Kidney (tissue), 14 donors: ENCODE data around the gene SLC24A1. TPM values are rescaled to one million over a fixed set of nuclear protein-coding genes. Genes with fewer than 3 reads are reported as not detected.

Experiments
- DNase-seq, 5 donors: peaks; one replicate each; pipeline ENCODE4 v3.0.0-alpha.2; 2013 to 2020
- FAIRE-seq: peaks from 2 replicates; lab custom pipeline; 2012; peaks lifted over from hg19 to GRCh38; lab: Jason Lieb, UNC
- H3K27ac ChIP-seq, 2 donors: one replicate each; pipeline ENCODE4 v1.7.0; 2013; ENCODE audit warnings: low read depth in 2 of 2, low read length in 2 of 2, inconsistent platforms in 1 of 2
- H3K27me3 ChIP-seq: one replicate; pipeline ENCODE4 v1.7.1; 2013; ENCODE audit warnings: low read length, inconsistent platforms; ENCODE audit not compliant: control insufficient read depth, insufficient read depth
- H3K36me3 ChIP-seq, 3 donors: one replicate each; pipeline versions ENCODE4 v1.7.0 to v1.7.1; 2013; ENCODE audit warnings: low read length in 3 of 3, control low read depth in 1 of 3, inconsistent platforms in 1 of 3; ENCODE audit not compliant: insufficient read depth in 3 of 3, control insufficient read depth in 2 of 3
- H3K4me1 ChIP-seq, 3 donors: one replicate each; pipeline versions ENCODE4 v1.7.0 to v1.7.1; 2013; ENCODE audit warnings: low read length in 3 of 3, inconsistent platforms in 1 of 3, low read depth in 1 of 3; ENCODE audit not compliant: control insufficient read depth in 2 of 3, insufficient read depth in 2 of 3
- H3K4me3 ChIP-seq, 3 donors: one replicate each; pipeline versions ENCODE4 v1.7.0 to v1.8.1; 2013; ENCODE audit warnings: low read length in 3 of 3, control low read depth in 1 of 3, inconsistent platforms in 1 of 3
- H3K9ac ChIP-seq, 3 donors: one replicate each; pipeline versions ENCODE4 v1.7.0 to v1.7.1; 2013; ENCODE audit warnings: low read length in 3 of 3, control low read depth in 1 of 3, inconsistent platforms in 1 of 3
- H3K9me3 ChIP-seq, 3 donors: one replicate each; pipeline versions ENCODE4 v1.7.0 to v1.7.1; 2013; ENCODE audit warnings: low read length in 3 of 3, control low read depth in 1 of 3, inconsistent platforms in 1 of 3; ENCODE audit not compliant: control insufficient read depth in 2 of 3, insufficient read depth in 1 of 3
- CTCF ChIP-seq: IDR thresholded peaks from 3 replicates; pipeline ENCODE4 v1.5.1; 2012; ENCODE audit warnings: mild to moderate bottlenecking, moderate library complexity, borderline replicate concordance; ENCODE audit not compliant: insufficient read depth; ENCODE audit errors: extremely low read depth
- intact Hi-C: fragments of 100-400 bp; cut with DNase I; formaldehyde crosslinking; loops from one replicate; pipeline ENCODE4 v1.11.1; 2022
- polyA plus RNA-seq: library from polyadenylated mRNA; stranded (reverse); fragments of 350-450 nt; fragmentation: Illumina TruSeq; extraction: RNeasy Lipid Tissue Mini Kit (QIAGEN cat#74804); gene quantifications from one replicate; pipeline ENCODE4 v1.2.3, GENCODE V29; 2014; ENCODE audit warnings: low read depth, low replicate concordance; ENCODE audit not compliant: insufficient read depth
- total RNA-seq: library from RNA; stranded (reverse); fragmentation: NEBNext Ultra II Directional; extraction: Animal tissue kit (Norgen Biotek cat#: 25700); gene quantifications from one replicate; pipeline ENCODE4 v1.2.1, GENCODE V29; 2021
- donor health status: control.
- donor health status: control.
- donor health status: control.
- donor health status: control.
- donor health status: control.
- donor health status: DM: yes; HTN: yes; CAD: no.
- donor health status: Normal renal cell carcinoma (clear cell type).

SLC24A1 gene
- total and polyA plus RNA-seq, 2 donors from 2014 or later: 4.9 to 18.9 TPM

- no peak for TF ChIP-seq CTCF
- H3K9me3 ChIP-seq: no peaks in the 10 kb centered on the region
- DNase-seq (no peak), FAIRE-seq (no peak)
- no peaks in the 10 kb centered on the region for H3K27me3 ChIP-seq
- no peak overlapping the region for H3K27ac ChIP-seq
- no peak overlapping the region for H3K9ac ChIP-seq
- intact Hi-C loops: no loop called here
- no peak overlapping the region for H3K4me3 ChIP-seq
- peaks cover 8 to 58% (median 35%) of the 10 kb centered on the region in 3 donors for H3K36me3 ChIP-seq
- H3K4me1 ChIP-seq: no peaks in the 10 kb centered on the region
Measured at GRCh38 chr15:65595960-65596359, 25.8 kb upstream of the SLC24A1 start.

- Histone ChIP-seq H3K9me3 (no peaks in the 10 kb centered on the region), H3K9ac (no peak overlapping the region), H3K4me3 (no peak overlapping the region), H3K4me1 (no peaks in the 10 kb centered on the region), H3K36me3 (peaks cover 6 to 43% (median 22%) of the 10 kb centered on the region in 3 donors), H3K27ac (no peak overlapping the region), H3K27me3 (no peaks in the 10 kb centered on the region)
- TF ChIP-seq CTCF: no peak
- FAIRE-seq: no peak
- DNase-seq: no peak
- intact Hi-C loops: no loop called here
Measured at GRCh38 chr15:65598468-65598867, 23.3 kb upstream of the SLC24A1 start.

- DNase-seq: no peak
- H3K27ac ChIP-seq: no peak overlapping the region
Measured at GRCh38 chr15:65599677-65600076, 22.1 kb upstream of the SLC24A1 start.

More at GRCh38 chr15:65599677-65600076, 22.1 kb upstream of the SLC24A1 start:
- intact Hi-C loops: no loop called here
- no peak for TF ChIP-seq CTCF
- peaks cover 6 to 43% (median 24%) of the 10 kb centered on the region in 3 donors for H3K36me3 ChIP-seq
- H3K4me1 ChIP-seq: no peaks in the 10 kb centered on the region
- H3K4me3 ChIP-seq: no peak overlapping the region
- H3K9ac ChIP-seq: no peak overlapping the region
- no peaks in the 10 kb centered on the region for H3K27me3 ChIP-seq
- no peaks in the 10 kb centered on the region for H3K9me3 ChIP-seq
- no peak for FAIRE-seq
